Testis (tissue), 2 donors: Measurements from ENCODE around the gene MSI2.

Experiments used
- CTCF ChIP-seq, 3 experiments: fragments of 450-650 bp in 2 of 3; fragments of 200-600 bp in 1 of 3; sonication (generic) in 1 of 3; IDR thresholded peaks; one replicate each; pipeline ENCODE4 v1.5.1; 2016 to 2019; ENCODE audit warnings: antibody characterized with exemption in 3 of 3, mild to moderate bottlenecking in 2 of 3, moderate library complexity in 1 of 3
- POLR2A ChIP-seq: fragments of 450-650 bp; IDR thresholded peaks from one replicate; pipeline ENCODE4 v1.6.1; 2017; ENCODE audit warnings: antibody characterized with exemption, mild to moderate bottlenecking, moderate library complexity

DNA sequence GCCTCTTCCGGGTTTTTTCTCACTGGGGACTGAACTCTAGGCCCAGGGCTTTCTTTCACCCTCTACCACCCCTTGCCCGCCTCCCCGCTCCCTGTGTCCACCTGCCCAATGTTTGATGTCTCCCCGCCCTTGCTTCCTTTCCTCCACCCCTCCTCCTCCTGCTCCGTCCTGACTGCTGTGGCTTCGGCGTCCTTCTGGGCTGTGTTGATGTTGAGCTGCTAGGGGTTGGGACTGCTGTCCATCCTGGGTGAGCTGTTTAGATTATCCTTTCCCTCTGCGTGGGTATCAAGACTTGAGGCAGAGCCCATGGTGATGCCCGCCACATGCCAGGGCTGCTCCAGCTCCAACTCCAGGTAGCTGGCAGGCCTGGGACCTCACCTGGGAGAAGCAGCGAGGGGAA lies 371.3 kb downstream of the MSI2 start:
- no peak for TF ChIP-seq CTCF (IDR thresholded peaks at IDR 0.05)
- TF ChIP-seq POLR2A = no peak
